ENCODE results near the gene NDUFB1. TPM values are rescaled to one million over a fixed set of nuclear protein-coding genes. Genes with fewer than 3 reads are reported as not detected.
A peak's percentile ranks its signal among the peaks of the same experiment; 100 is the strongest.

NDUFB1 gene
- total and polyA plus RNA-seq, 2 donors (not counting 1 experiment from before 2014, with no cell fraction given), result 61.6 to 154 TPM

DNA sequence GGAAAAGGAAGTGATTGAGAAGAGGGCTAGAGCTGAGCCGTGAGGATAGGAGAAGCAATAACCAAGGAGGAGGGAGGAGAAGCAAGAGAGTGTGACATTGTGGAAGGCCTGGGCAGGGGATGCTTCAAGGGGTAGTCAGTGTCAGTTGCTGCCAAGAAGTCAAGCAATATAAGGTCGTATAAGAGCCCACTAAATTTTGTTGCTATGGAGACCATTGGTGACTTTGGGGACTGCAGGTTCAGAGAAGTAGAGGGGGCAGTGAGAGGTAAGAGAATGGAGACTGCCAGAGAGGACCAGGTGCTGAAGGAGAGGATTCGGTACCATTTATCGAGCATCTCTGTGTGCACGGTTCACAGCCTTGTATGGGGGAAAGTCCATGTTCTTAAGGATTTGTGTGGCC, 12.0 kb downstream of the NDUFB1 start:
- Histone ChIP-seq H3K4me2 (replicated peaks; ENCODE audit: low read depth, low read length, poor library complexity, severe bottlenecking) (no peak overlapping the region), H3K9me3 (ENCODE audit: control extremely low read depth in 1 of 3, control insufficient read depth in 2 of 3, insufficient read depth in 1 of 3, low read length in 2 of 3) (no peaks in the 10 kb centered on the region), H3K27me3 (replicated peaks in 1 of 4; ENCODE audit: control extremely low read depth in 1 of 4, control insufficient read depth in 3 of 4, insufficient read depth in 4 of 4, low read length in 3 of 4) (no peaks in the 10 kb centered on the region), H3K4me3 (ENCODE audit: control extremely low read depth in 1 of 5, extremely low read depth in 1 of 5, insufficient read depth in 1 of 5, low read depth in 2 of 5, low read length in 4 of 5) (no peak overlapping the region), H3K9ac (ENCODE audit: low read length) (no peak overlapping the region), H3K4me1 (ENCODE audit: control insufficient read depth in 2 of 2, insufficient read depth in 2 of 2, low read length in 2 of 2) (peaks cover 5 to 27% of the 10 kb centered on the region in 2 donors), H2AFZ (ENCODE audit: insufficient read depth, low read depth, low read length, poor library complexity, severe bottlenecking) (no peak overlapping the region), H4K20me1 (ENCODE audit: control insufficient read depth, insufficient read depth, low read length, poor library complexity, severe bottlenecking) (no peaks in the 10 kb centered on the region), H3K27ac (ENCODE audit: low read length in 2 of 2) (no peak overlapping the region), H3K36me3 (replicated peaks in 1 of 2; ENCODE audit: control extremely low read depth in 1 of 2, control insufficient read depth in 1 of 2, extremely low read depth in 1 of 2, insufficient read depth in 2 of 2, low read length in 1 of 2) (no peaks in the 10 kb centered on the region), H3K79me2 (ENCODE audit: control insufficient read depth, insufficient read depth, low read length) (peaks cover 21% of the 10 kb centered on the region)
- WGBS (ENCODE audit: insufficient coverage), result 86% methylated on average over 5 of the region's 5 CpGs
- ATAC-seq (ENCODE audit: low read depth) (no peak), DNase-seq (no peak)
- ChIA-PET POLR2A (interaction anchor here (0.6 kb wide), 1 partner anchor 685 kb away, joined by 4 read pairs; no protein-coding TSS in a partner anchor), CTCF (no interaction called here)
- no peak overlapping the region for H3K4me3 Mint-ChIP-seq
- H3K9me3 Mint-ChIP-seq (ENCODE audit: insufficient read depth), result no peaks in the 10 kb centered on the region
- TF ChIP-seq, protein P1, sequence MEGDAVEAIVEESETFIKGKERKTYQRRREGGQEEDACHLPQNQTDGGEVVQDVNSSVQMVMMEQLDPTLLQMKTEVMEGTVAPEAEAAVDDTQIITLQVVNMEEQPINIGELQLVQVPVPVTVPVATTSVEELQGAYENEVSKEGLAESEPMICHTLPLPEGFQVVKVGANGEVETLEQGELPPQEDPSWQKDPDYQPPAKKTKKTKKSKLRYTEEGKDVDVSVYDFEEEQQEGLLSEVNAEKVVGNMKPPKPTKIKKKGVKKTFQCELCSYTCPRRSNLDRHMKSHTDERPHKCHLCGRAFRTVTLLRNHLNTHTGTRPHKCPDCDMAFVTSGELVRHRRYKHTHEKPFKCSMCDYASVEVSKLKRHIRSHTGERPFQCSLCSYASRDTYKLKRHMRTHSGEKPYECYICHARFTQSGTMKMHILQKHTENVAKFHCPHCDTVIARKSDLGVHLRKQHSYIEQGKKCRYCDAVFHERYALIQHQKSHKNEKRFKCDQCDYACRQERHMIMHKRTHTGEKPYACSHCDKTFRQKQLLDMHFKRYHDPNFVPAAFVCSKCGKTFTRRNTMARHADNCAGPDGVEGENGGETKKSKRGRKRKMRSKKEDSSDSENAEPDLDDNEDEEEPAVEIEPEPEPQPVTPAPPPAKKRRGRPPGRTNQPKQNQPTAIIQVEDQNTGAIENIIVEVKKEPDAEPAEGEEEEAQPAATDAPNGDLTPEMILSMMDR (IDR thresholded peaks at IDR 0.05), result no peak
- TF ChIP-seq EZH2 (IDR thresholded peaks at IDR 0.05; ENCODE audit: borderline replicate concordance, insufficient read depth, low read depth, low read length, poor library complexity, severe bottlenecking), result no peak
- peaks cover 26% of the 10 kb centered on the region for H3K4me1 Mint-ChIP-seq
- no peak overlapping the region for H3K27ac Mint-ChIP-seq
- intact Hi-C loops (cut with micrococcal nuclease), result loop anchor here (5.0 kb wide), 1 partner anchor 1712 kb away; the partner anchor contains the start of gene CALM1
- H3K27me3 Mint-ChIP-seq, result no peaks in the 10 kb centered on the region

DNA sequence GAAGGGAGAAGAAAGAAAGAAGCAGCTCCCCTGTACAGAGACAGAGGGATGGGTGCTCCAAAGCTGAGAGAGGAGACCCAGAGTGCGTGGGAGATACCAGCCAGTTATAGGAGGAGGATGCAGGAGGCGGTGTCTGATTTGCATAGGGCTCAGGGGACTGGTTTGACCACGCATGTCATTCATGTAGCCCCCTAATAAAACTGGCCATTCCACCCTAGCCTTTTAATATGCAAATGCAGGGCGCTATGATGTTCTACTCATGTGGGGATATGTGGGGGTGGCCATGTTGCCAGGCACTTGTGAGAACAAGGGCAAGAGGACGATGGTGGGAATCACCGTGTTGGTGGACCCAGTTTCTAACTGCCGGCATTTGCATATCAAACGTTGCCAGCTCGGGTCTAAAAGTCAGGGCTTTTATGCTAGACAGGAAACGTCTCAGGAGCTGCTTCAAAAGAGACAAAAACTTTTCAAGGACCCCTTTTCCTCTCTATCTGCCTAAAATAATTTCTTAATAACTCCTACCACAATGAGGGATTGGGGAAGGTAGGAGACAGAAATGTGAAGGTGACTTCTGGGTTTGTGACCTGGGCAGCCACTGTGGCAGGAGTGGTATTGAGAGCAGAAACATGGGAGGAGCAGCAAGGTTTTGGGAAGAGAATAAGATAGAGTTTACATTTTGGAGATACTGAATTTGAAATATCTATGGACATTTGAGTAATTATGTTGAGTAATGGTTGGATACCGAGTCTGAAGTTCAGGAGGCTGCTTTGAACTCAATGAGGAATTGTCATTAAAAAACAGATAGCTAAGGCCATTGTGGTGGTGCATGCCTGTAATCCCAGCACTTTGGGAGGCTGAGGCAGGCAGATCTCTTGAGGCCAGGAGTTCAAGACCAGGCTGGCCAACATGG, 12.9 kb downstream of the NDUFB1 start:
- H3K79me2 ChIP-seq (ENCODE audit: control insufficient read depth, insufficient read depth, low read length), result peaks cover 30% of the 10 kb centered on the region
- Mint-ChIP-seq H3K4me3 (peak overlapping the region; percentile 76), H3K27ac (peak overlapping the region; percentile 66), H3K4me1 (peaks cover 30% of the 10 kb centered on the region), H3K27me3 (no peaks in the 10 kb centered on the region), H3K9me3 (ENCODE audit: insufficient read depth) (no peaks in the 10 kb centered on the region)
- intact Hi-C loops (cut with micrococcal nuclease), result loop anchor here (5.0 kb wide), 1 partner anchor 1711 kb away; the partner anchor contains the start of gene CALM1
- ATAC-seq (ENCODE audit: low read depth) (no peak), DNase-seq (peak; percentile 34)
- TF ChIP-seq, protein P1 (IDR thresholded peaks at IDR 0.05), result no peak
- no peak for TF ChIP-seq EZH2 (IDR thresholded peaks at IDR 0.05; ENCODE audit: borderline replicate concordance, insufficient read depth, low read depth, low read length, poor library complexity, severe bottlenecking)
- peak overlapping the region; percentile 32 for H3K4me2 ChIP-seq (replicated peaks; ENCODE audit: low read depth, low read length, poor library complexity, severe bottlenecking)
- H3K9me3 ChIP-seq (ENCODE audit: control extremely low read depth in 1 of 3, control insufficient read depth in 2 of 3, insufficient read depth in 1 of 3, low read length in 2 of 3), result no peaks in the 10 kb centered on the region
- ChIA-PET POLR2A (no interaction called here), CTCF (interaction anchor here (0.6 to 3.2 kb wide), 5 partner anchors 10 to 659 kb away, joined by 3 to 50 read pairs (median 3); partner anchors contain the start of genes CPSF2 and NDUFB1)
- no peak overlapping the region for H3K9ac ChIP-seq (ENCODE audit: low read length)
- H3K4me1 ChIP-seq (ENCODE audit: control insufficient read depth in 2 of 2, insufficient read depth in 2 of 2, low read length in 2 of 2), result peaks cover 5 to 27% of the 10 kb centered on the region in 2 donors
- H3K4me3 ChIP-seq (ENCODE audit: control extremely low read depth in 1 of 5, extremely low read depth in 1 of 5, insufficient read depth in 1 of 5, low read depth in 2 of 5, low read length in 4 of 5), result peak overlapping the region in 1 of 5 experiments; percentile 32
- peak overlapping the region; percentile 11 for H2AFZ ChIP-seq (ENCODE audit: insufficient read depth, low read depth, low read length, poor library complexity, severe bottlenecking)
- H4K20me1 ChIP-seq (ENCODE audit: control insufficient read depth, insufficient read depth, low read length, poor library complexity, severe bottlenecking), result peaks cover 7% of the 10 kb centered on the region
- no peak overlapping the region for H3K27ac ChIP-seq (ENCODE audit: low read length in 2 of 2)
- 46% methylated on average over 6 of the region's 11 CpGs for WGBS (ENCODE audit: insufficient coverage)
- H3K36me3 ChIP-seq (replicated peaks in 1 of 2; ENCODE audit: control extremely low read depth in 1 of 2, control insufficient read depth in 1 of 2, extremely low read depth in 1 of 2, insufficient read depth in 2 of 2, low read length in 1 of 2), result no peaks in the 10 kb centered on the region
- no peaks in the 10 kb centered on the region for H3K27me3 ChIP-seq (replicated peaks in 1 of 4; ENCODE audit: control extremely low read depth in 1 of 4, control insufficient read depth in 3 of 4, insufficient read depth in 4 of 4, low read length in 3 of 4)

Data from B cell (primary cell).